Stimulated activated CD4-positive, alpha-beta T cell treated with anti-CD3 and anti-CD28 coated beads, TNF-alpha, amount 100 ng/mL, for 48 hours (primary cell): Measurements from ENCODE around the gene TTC32.

Experiments used
- DNase-seq, 3 donors: peaks; one replicate each; pipeline ENCODE4 v3.0.0-alpha.2; 2020; ENCODE audit warnings: low read depth in 3 of 3

The TTC32 gene

GRCh38 chr2:19878268-19879046 is 23.3 kb downstream of the TTC32 start:
- DNase-seq: no peak

DNA sequence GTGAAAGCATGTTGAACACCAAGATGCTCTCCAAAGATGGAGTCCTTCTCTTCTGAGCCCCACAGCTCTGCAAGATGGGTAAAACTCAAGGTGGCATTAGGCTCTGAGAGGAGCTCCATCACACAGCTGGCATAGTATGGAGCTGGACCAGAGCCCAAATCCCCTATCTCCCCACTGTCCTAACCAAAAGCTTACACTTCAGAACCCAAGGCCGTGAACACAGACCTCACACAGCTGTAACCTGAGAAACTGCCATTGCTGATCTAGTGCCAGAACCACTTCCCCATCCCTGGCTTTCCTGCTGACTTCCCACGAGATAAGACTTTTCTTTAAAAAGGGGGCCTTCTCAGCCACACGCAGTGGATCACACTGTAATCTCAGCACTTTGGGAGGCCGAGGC is 25.0 kb downstream of the TTC32 start:
- DNase-seq: no peak

DNA sequence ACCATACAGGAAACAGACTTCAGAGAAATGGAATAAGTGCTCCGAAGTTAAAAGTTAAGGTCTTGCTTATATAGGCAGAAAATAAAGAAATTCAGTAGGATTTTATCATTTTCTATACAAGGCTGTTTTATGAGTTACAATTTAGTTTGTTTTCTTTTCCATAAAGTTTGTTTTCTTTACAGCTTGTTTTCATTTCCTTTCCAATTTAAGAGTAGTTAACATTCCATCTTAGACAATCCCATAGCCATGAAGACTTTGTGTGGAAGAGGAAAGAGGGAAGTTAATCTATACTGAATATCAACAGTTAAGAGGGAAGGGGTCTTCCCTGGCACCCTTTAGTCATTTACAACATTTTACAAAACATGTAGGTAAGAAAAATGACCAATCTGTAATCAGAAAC is 26.5 kb downstream of the TTC32 start:
- no peak for DNase-seq

- no peak for DNase-seq
These were observed 27.1 kb downstream of the TTC32 start for GRCh38 chr2:19874726-19875125.

- DNase-seq: no peak
These were observed 28.8 kb downstream of the TTC32 start for GRCh38 chr2:19873014-19873413.

GRCh38 chr2:19872302-19872701 is 29.5 kb downstream of the TTC32 start:
- no peak for DNase-seq

DNA sequence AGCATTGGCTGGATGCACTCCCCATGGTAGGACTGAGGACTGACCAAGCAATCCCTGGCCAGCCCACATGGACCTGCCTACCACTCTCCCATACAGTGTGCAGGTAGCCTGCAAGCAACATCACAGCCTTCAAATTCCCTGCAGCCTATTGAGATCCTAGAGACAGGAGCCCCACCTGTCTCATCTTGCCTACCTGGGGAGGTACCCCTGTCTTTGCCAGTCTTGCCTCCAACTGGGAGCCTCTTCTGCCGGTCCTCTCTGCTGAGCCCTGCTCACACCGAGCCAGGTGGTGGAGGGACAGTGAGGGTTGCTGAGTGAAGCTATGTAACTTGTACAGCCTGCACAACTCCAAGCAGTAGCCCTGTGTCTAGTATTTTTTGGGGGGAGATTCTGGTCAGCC is 29.9 kb downstream of the TTC32 start:
- no peak for DNase-seq

GRCh38 chr2:19870792-19871191 is 31.0 kb downstream of the TTC32 start:
- no peak for DNase-seq

- DNase-seq: peak; percentile 21 to 48 (median 22)
These were observed 32.8 kb downstream of the TTC32 start for GRCh38 chr2:19868701-19869580.

- DNase-seq: no peak
These were observed 33.6 kb downstream of the TTC32 start for GRCh38 chr2:19868224-19868623.

DNA sequence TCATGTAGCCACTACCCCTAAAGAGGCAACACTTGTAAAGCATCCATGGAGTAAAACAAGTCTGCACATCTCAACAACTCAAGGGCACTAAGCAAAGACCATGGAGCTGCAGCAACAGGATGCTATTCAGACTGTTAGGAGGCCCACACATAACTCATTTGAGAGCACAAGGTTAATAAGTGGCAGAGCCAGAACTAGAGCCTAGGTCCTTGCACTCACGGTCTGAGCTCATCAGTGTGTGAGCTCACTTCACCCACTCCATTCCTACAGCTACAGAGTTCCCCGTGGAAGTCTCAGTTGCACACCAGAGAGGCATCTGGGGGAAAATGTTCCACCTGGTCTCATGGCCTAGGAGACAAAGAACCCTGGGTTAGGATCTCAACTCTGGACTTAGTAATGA is 35.0 kb downstream of the TTC32 start:
- DNase-seq: no peak

DNA sequence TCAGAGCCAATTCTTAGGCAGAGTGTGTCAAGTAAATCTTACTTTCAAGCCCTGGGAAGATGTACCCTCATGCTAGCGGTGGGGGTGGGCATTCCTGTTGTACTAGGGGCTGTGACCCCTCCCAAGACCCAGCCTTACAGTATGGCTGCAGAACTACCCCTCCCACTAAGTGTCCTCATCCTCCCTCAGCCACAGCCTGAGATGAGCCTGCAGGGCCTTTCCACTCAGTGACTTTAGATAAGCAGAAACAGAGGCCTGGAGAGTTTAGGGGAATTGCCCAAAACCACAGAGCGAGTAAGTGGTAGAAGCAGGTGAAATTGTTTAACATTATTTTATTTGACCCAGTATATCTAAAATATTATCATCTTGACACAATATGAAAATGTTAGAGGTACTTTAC is 36.6 kb downstream of the TTC32 start:
- DNase-seq: no peak

GRCh38 chr2:19864381-19864780 is 37.4 kb downstream of the TTC32 start:
- no peak for DNase-seq

- peak; percentile 28 to 50 (median 42) for DNase-seq
These were observed 38.3 kb downstream of the TTC32 start for GRCh38 chr2:19863303-19864041.

GRCh38 chr2:19861813-19862212 is 40.0 kb downstream of the TTC32 start:
- DNase-seq: no peak

DNA sequence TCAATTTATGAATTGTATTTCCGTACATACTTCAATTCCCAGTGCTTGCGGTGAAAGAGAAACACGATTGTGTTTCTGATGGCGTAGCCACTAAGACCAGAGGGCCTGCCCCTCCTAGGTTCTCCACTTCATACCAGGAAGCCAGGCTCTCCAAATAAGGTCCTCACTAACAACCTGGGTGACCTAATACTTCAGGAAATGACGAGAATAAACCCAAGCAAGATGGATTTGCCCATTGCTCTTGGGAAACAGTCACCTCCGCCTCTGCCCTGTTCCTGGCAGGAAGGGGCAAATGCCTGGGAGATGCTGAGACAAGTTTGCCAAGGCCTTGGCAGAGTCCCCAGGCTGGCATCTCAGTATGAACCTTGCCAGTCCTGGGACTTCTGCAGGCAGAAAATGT is 41.8 kb downstream of the TTC32 start:
- DNase-seq: no peak

DNA sequence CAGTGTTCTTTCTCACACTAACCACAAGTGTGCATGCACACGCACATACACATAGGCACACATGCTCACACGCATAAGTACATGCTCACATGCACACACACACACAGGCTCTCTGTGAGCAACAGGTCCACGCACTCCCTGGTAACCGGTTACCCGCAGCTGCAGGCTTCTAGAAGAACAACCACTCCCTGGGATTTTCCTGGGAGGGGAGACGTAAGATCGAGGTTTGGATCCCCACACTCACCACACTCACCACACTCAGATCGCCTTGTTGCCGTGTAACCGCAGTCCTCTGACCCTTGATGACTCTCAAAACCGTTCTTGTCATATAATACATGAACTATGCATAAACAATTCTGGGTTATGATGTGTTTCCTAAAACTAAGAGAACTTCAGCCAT is 42.2 kb downstream of the TTC32 start:
- no peak for DNase-seq

GRCh38 chr2:19857806-19858205 is 44.0 kb downstream of the TTC32 start:
- DNase-seq: no peak

GRCh38 chr2:19857100-19857499 is 44.7 kb downstream of the TTC32 start:
- no peak for DNase-seq

DNA sequence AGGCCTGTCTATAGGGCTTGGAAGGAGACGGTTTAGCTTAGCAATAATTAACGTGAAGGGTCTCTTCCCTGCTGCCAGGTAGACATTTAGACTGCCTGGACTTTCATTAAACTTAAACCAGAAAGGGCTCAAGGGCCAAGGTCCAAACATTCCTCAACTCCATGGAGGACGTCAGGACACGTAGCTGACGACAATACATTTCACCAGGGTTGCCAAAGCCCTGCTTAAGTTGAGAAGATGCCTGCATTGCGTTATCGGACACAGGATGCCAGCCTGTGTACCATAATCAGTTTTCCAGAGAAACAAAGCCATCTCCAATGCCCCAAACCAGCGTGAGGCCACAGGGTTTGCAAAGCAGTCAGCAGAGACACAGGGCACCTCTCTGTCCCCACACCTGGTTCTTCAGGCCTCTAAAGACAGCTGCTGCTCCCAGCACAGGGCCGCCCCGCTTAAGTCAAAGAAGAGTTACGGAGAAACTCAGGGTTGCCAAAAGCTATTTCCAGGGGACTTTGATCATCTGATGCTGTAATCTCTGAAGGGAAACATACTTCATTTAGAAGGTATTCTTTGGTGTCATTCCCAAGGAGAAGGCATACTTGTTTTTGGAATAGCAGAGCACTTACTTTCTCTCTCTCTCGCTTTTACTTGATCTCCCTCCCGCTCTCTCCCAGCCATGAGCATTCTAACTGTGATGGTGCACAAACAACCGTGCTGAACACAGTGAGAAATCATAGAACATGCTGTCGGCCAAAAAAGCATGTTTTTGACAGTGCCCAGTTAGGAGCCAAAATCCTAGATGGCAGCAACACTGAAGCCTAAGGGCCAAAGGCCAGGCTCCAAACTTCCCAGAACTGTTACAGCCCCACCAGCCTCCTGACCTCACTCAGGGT is 46.0 kb downstream of the TTC32 start:
- no peak for DNase-seq
